HUDEP-2 (cell line): ENCODE results near the gene C19orf67.

Experiments
- DNase-seq, 76 experiments: peaks; one replicate each; lab custom pipeline; 2025; ENCODE audit not compliant: unreplicated experiment in 76 of 76; lab: John Stamatoyannopoulos, UW

The C19orf67 gene

DNA sequence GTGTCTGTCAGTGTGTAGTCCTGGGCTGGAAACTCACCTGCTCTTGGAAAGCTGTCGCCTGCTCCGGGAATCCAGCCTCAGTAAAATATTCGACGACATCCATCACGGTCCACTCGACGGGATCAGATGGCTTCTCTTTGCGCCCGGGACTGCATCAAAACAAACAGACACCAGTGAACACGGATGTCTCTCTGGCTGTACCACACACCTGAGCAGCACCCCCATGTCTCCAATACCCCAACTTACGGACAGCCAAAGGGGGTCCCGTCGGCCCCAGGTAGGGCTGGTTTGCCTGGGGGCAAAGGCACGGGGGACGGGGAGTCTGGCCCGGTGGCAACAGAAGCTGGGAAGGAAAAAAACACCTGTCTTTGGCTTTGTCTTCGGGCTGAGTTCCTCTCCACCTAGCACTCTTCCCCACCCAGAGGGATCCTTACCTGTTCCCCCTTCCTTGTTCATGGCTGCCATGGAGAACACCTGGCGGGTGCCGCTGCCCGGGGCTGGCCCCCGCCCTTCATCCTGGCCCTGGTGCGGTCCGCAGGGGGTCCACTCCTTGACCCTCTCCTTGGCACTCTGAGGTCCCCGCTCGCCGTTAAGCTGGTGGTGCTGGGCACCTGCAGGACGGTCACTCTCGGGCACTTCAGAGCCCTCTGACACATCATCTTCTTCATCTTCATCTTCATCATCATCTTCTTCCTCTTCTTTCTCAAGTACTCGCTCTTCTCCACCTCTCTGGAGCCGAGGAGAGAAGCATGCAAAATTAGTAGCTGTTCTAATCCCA lies 3.2 kb upstream of the C19orf67 start:
- no peak for DNase-seq

GRCh38 chr19:14086098-14086497 lies 515 bp upstream of the C19orf67 start:
- no peak for DNase-seq

DNA sequence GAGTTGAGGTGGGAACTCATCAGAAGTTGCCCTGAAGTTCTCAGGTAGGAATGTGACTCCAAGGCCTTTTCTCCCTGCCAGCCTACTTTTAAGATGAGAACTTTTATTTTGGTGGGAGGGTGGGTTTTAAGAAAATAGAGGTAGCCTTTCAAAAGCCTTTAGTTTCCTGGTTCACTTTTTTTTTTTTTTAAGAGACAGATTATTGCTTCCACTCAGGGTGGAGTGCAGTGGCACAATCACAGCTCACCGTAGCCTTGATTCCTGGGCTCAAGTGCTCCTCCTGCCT lies 3.0 kb downstream of the C19orf67 start:
- DNase-seq = no peak

DNA sequence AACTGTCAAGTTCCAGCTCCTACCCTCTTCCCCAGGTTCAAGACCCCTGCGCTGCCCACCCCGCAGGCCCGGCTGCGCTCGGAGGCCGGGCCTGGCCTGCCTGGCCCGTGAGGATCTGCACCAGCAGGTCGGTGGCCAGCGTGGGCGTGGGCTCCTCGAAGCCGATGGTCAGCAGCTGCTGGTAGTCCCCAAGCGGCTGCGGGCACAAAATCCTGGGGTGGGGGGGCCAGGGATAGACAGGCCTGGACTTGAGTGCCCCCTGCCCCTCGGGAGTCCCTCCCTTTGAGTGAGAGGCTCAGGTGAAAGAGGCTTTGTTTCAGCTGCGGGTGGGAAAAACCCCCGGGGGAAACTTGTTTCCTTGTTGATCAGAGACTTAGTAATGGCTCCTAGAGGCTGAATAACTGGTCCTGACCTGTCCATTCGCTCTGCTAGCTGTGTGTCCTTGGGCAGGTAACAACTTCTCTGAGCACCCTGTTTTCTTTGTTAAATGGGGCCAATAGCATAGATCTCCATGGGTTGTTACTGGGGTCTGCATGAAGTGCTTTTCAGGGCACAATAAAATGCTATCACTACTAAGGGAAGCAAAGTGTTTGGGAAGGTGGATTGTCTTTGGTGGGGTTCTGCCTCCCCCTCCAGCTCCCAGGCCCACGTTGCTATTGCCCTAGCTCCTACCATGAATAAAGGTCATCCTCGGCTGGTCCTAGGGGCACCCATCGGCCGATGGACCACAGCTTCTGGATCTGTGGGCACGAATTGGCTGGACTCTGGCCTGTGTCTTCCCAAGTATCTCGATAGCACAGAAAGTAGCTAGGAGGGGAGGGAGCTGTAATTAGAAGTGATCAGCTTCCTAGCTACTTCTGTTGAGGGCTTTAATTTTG lies 3.5 kb downstream of the C19orf67 start:
- no peak for DNase-seq

- DNase-seq = peak in 75 of 76 experiments; percentile 70 to 100 (median 99)
Observed at GRCh38 chr19:14080887-14081796, 4.4 kb downstream of the C19orf67 start.

GRCh38 chr19:14078411-14078810 lies 7.2 kb downstream of the C19orf67 start:
- DNase-seq = no peak

DNA sequence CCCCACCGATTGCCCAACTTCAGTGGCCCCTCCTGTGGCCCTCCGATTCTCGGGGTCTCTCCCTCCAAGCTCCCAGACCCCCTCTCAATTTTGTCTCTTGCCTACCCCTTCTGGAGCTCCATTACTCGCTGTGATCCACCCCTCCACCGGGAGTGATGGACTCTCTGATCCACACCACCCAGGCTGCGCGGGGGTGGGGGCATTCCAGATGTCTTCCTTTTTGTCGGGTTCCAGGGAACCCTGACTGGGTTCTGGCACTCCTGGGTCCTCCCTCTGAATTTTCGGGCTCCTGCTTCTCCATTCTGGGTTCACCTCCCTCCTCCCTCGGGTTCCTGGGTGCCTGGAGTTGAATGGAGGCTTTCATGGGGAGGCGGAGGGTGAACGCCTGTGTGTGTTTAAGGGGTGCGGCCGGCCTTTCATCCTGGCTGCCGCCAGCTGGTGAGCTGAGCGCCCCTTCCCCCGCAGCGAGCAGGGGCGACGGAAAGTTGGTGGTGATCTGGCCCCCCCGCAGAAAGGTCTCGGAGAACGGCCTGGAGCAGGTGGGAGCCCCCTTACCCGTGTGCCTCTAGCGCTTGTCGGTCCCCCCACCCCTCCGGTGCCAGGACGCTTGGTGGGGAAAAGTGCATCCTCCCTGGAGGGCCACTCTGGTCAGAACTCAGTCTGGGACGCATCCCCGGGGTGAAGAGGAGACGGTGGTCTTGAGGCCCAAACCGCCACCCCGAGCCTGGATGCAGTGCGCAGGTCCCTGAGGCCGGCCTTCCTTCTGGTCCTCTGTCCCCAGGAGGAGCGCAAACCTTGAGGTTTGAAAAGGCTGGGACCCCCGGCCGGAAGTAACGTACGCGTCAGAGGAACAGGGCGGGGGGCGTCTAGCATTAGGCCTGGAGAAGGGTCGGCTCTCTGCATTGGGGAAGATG lies 11.4 kb downstream of the C19orf67 start:
- peak in 32 of 76 experiments; percentile 28 to 95 (median 57) for DNase-seq

GRCh38 chr19:14073261-14073924 lies 12.2 kb downstream of the C19orf67 start:
- peak in 69 of 76 experiments; percentile 42 to 89 (median 75) for DNase-seq

- peak in 41 of 76 experiments; percentile 31 to 89 (median 49) for DNase-seq
Observed at GRCh38 chr19:14072535-14073260, 12.9 kb downstream of the C19orf67 start, which contains the start of gene MISP3. Gene MISP3 (plus strand): TSS chr19:14072786. CDS start chr19:14073310, 524 bp downstream.

DNA sequence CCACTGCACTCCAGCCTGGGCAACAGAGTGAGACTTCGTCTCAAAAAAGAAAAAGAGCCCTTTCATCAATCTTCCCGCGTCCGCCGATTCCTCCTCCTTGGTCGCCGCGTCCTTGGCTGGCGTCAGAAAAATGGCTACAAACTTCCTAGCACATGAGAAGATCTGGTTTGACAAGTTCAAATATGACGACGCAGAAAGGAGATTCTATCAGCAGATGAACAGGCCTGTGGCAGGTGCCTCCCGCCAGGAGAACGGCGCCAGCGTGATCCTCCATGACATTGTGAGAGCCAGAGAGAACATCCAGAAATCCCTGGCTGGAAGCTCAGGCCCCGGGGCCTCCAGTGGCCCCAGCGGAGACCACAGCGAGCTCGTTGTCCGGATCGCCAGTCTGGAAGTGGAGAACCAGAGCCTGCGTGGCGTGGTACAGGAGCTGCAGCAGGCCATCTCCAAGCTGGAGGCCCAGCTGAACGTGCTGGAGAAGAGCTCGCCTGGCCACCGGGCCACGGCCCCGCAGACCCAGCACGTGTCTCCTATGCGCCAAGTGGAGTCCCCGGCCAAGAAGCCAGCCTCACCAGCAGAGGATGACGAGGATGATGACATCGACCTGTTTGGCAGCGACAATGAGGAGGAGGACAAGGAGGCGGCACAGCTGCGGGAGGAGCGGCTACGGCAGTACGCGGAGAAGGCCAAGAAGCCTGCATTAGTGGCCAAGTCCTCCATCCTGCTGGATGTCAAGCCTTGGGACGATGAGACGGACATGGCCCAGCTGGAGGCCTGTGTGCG lies 15.1 kb downstream of the C19orf67 start:
- DNase-seq = no peak

GRCh38 chr19:14066134-14066533 lies 19.4 kb downstream of the C19orf67 start:
- no peak for DNase-seq

DNA sequence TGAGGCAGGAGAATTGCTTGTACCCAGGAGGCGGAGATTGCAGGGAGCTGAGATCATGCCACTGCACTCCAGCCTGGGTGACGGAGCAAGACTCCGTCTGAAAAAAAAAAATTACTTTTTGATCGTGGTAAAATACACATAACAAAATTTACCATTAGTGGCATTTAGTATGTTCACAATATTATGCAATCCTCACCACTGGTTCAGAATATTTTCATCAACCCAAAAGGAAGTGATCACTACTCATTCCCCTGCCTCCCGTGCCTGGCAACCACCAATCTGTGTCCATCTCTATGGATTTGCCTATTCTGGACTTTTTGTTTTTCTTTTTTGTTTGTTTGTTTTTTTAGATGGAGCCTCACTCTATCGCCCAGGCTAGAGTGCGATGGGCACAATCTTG lies 22.5 kb downstream of the C19orf67 start:
- DNase-seq = no peak

GRCh38 chr19:14062558-14062855 lies 23.1 kb downstream of the C19orf67 start:
- DNase-seq = no peak

GRCh38 chr19:14061751-14062557 lies 23.6 kb downstream of the C19orf67 start, which contains the start of gene PALM3:
Gene PALM3 (minus strand): TSS chr19:14062076. CDS start chr19:14061980, 96 bp downstream.
- DNase-seq = peak in 2 of 76 experiments; percentile 23 to 35

DNA sequence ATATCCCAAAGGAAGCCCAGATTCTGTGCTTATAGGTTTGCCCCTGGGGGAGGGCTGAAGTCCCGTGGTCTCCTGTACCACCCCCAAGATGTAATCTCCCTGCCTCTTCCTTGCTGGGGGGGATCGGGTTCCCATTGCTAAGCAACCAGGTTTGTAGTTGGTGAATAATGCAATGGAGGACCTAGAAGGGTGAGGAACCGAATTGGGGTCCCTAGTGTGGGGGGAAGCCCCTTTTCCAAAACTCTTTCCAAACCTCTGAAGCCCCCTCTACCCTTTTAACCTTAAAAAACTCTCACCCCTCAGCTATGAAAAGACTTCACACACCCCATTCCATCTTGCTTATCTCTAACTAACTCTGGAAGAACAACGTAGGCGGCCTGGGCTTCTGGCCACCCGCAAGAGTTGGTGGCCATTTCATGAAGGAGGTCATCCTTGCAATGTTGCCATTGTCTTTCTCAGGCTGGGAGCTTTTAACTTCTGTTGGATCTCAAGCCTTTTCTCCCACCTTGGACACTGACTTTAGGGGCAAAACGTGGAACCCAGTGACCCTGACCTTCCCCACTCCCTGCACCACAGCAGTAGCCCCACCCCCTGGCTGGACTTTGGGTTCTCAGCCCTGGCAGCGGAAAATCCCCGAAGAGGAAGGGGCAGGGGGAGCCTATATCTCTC lies 24.4 kb downstream of the C19orf67 start:
- DNase-seq = peak in 12 of 76 experiments; percentile 8 to 59 (median 28)

GRCh38 chr19:14059652-14060155 lies 25.9 kb downstream of the C19orf67 start:
- DNase-seq = peak in 51 of 76 experiments; percentile 11 to 88 (median 57)
